Skeletal muscle tissue (tissue), 4 donors: ENCODE results near the gene PTBP1. TPM values are rescaled to one million over a fixed set of nuclear protein-coding genes. Genes with fewer than 3 reads are reported as not detected.
"Not testable (repeated sequence)": the region's sequence is repeated elsewhere in the genome, so short reads cannot be mapped to it uniquely, and the experiment has no call there.

ENCODE experiments used
- H3K27ac ChIP-seq: one replicate; pipeline ENCODE4 v1.7.0; 2013; ENCODE audit warnings: mild to moderate bottlenecking, low read depth, low read length, inconsistent platforms
- H3K27me3 ChIP-seq, 3 donors: one replicate each; pipeline ENCODE4 v1.7.0; 2013; ENCODE audit warnings: low read length in 3 of 3; ENCODE audit not compliant: control insufficient read depth in 3 of 3, insufficient read depth in 3 of 3
- H3K36me3 ChIP-seq, 3 donors: one replicate each; pipeline ENCODE4 v1.7.0; 2013; ENCODE audit warnings: low read length in 3 of 3; ENCODE audit not compliant: control insufficient read depth in 3 of 3, insufficient read depth in 3 of 3
- H3K4me1 ChIP-seq, 3 donors: one replicate each; pipeline ENCODE4 v1.7.0; 2013; ENCODE audit warnings: low read length in 3 of 3, mild to moderate bottlenecking in 3 of 3; ENCODE audit not compliant: control insufficient read depth in 3 of 3, insufficient read depth in 3 of 3
- H3K4me3 ChIP-seq, 3 donors: one replicate each; pipeline ENCODE4 v1.7.0; 2013; ENCODE audit warnings: low read length in 3 of 3
- H3K9ac ChIP-seq, 3 donors: one replicate each; pipeline ENCODE4 v1.7.0; 2013; ENCODE audit warnings: low read length in 3 of 3, mild to moderate bottlenecking in 3 of 3, moderate library complexity in 2 of 3, low read depth in 1 of 3
- H3K9me3 ChIP-seq, 3 donors: one replicate each; pipeline ENCODE4 v1.7.0; 2013; ENCODE audit warnings: low read length in 3 of 3; ENCODE audit not compliant: control insufficient read depth in 3 of 3
- total RNA-seq: library from RNA; depleted of rRNA; stranded (reverse); fragments of >200 nt; gene quantifications from one replicate; pipeline ENCODE4 v1.2.3, GENCODE V29; 2014
- donor health status: Osteomylitis.

The PTBP1 gene
- total RNA-seq, 1 donor from 2014 or later = 50.1 TPM

GRCh38 chr19:825897-826644, 28.8 kb downstream of the PTBP1 start:
- no peak overlapping the region for H3K4me3 ChIP-seq
- no peaks in the 10 kb centered on the region for H3K36me3 ChIP-seq
- H3K27ac ChIP-seq = no peak overlapping the region
- no peak overlapping the region for H3K9ac ChIP-seq
- no peaks in the 10 kb centered on the region for H3K9me3 ChIP-seq
- H3K27me3 ChIP-seq = peaks cover 30 to 43% (median 34%) of the 10 kb centered on the region in 3 donors
- no peaks in the 10 kb centered on the region for H3K4me1 ChIP-seq

DNA sequence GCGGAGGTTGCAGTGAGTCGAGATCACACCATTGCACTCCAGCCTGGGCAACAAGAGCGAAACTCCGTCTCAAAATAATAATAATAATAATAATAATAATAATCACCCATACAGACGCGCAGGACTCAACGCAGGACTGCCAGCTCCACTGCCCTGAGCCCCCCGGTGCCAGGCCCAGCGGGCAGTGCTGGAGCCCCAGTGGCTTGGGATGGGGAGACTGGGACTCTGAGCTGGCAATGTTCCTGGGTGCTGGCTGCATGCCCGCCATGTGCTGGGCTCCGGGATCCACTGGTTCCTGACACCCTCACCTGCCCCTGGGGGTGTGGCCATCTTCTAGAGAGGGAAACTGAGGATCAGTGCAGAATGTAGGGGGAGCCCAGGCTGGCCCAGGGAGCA, 30.1 kb downstream of the PTBP1 start:
- Histone ChIP-seq H3K4me3 (no peak overlapping the region), H3K36me3 (no peaks in the 10 kb centered on the region), H3K4me1 (no peaks in the 10 kb centered on the region), H3K9ac (no peak overlapping the region), H3K27me3 (peaks cover 34 to 52% (median 36%) of the 10 kb centered on the region in 3 donors), H3K9me3 (no peaks in the 10 kb centered on the region), H3K27ac (no peak overlapping the region)

- no peaks in the 10 kb centered on the region for H3K4me1 ChIP-seq
- peaks cover 31 to 48% (median 36%) of the 10 kb centered on the region in 3 donors for H3K27me3 ChIP-seq
- no peaks in the 10 kb centered on the region for H3K9me3 ChIP-seq
- H3K4me3 ChIP-seq = no peak within 1 kb of the TSS
- no peak within 1 kb of the TSS for H3K9ac ChIP-seq
- H3K27ac ChIP-seq = no peak within 1 kb of the TSS
- H3K36me3 ChIP-seq = no peaks in the 10 kb centered on the region
These were observed 30.6 kb downstream of the PTBP1 start, which contains the start of gene AZU1 for GRCh38 chr19:827710-828321. Gene AZU1 (plus strand): TSS chr19:827837. CDS start chr19:827847, 10 bp downstream.

- Histone ChIP-seq H3K27me3 (peaks cover 26 to 43% (median 30%) of the 10 kb centered on the region in 3 donors), H3K4me1 (no peaks in the 10 kb centered on the region), H3K4me3 (no peak overlapping the region), H3K9me3 (no peaks in the 10 kb centered on the region), H3K9ac (no peak overlapping the region), H3K36me3 (no peaks in the 10 kb centered on the region), H3K27ac (no peak overlapping the region)
These were observed 32.0 kb downstream of the PTBP1 start for GRCh38 chr19:829129-829758.

- Histone ChIP-seq H3K27ac (no peak overlapping the region), H3K9me3 (no peaks in the 10 kb centered on the region), H3K36me3 (no peaks in the 10 kb centered on the region), H3K4me3 (no peak overlapping the region), H3K4me1 (no peaks in the 10 kb centered on the region), H3K27me3 (peaks cover 38 to 52% (median 38%) of the 10 kb centered on the region in 3 donors), H3K9ac (no peak overlapping the region)
These were observed 34.4 kb downstream of the PTBP1 start for GRCh38 chr19:831407-832369.

DNA sequence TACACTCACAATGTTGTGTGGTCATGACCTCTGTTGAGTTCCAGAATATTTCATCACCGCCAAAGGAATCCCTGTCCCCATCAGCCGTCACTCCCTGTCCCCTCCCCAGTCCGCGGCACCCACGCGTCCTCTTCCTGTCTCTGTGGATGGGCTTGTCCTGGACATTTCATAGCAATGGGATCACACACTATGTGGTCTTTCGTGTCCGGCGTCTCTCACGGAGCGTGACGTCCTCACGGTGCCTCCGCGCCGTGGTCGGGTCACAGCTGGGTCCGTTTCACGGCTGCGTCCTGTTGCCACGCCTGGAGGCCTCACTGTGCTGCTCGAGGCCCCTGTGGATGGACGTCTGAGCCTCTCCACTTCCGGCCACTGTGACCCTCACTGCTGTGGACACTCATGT, 37.0 kb downstream of the PTBP1 start:
- H3K9me3 ChIP-seq = no peaks in the 10 kb centered on the region
- no peak overlapping the region for H3K27ac ChIP-seq
- H3K36me3 ChIP-seq = no peaks in the 10 kb centered on the region
- peaks cover 0 to 3% (median 2%) of the 10 kb centered on the region in 3 donors for H3K4me1 ChIP-seq
- peaks cover 34 to 52% (median 39%) of the 10 kb centered on the region in 3 donors for H3K27me3 ChIP-seq
- H3K9ac ChIP-seq = no peak overlapping the region
- H3K4me3 ChIP-seq = no peak overlapping the region

GRCh38 chr19:835210-835810, 38.1 kb downstream of the PTBP1 start:
- Histone ChIP-seq H3K36me3 (no peaks in the 10 kb centered on the region), H3K27me3 (peaks cover 31 to 47% (median 35%) of the 10 kb centered on the region in 3 donors), H3K27ac (no peak overlapping the region), H3K9me3 (no peaks in the 10 kb centered on the region), H3K4me1 (peaks cover 0 to 3% (median 2%) of the 10 kb centered on the region in 3 donors), H3K9ac (no peak overlapping the region), H3K4me3 (no peak overlapping the region)

DNA sequence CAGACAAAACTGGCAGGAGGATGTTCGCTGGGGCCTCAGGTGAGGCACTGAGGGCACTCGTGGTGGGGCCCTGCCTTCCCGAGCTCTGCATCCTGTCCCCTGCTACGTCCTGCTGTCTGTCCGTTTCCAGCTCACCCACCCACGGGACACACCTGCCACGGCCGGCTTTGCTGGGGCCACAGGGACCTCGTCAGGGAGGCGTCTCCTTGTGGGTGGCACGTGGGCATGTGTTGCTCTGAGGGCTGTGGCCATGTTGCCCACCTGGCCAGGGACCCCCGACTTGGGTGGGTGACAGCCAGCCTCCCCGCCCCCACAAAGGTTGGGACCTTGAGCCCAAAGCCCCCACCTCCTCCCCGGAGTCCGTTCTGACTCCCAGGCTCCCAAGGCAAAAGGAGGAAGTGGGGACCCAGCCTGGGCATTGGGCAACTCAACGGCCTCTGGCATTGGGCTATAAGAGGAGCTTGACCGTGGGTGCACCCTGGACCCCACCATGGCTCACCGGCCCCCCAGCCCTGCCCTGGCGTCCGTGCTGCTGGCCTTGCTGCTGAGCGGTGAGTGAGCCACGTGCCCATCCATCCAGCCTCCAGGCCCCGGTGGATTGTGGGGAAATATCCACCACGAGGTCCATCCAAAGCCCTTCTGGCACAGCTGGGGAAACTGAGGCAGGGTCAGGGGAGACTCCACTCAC, 43.4 kb downstream of the PTBP1 start, which contains the start of gene PRTN3:
PRTN3 (plus strand) TSS at position 481 of the 688 bp plus-strand sequence; CDS start at position 491, 10 bp downstream.
- peaks cover 39 to 55% (median 39%) of the 10 kb centered on the region in 3 donors for H3K27me3 ChIP-seq
- no peak within 1 kb of the TSS for H3K27ac ChIP-seq
- no peak within 1 kb of the TSS for H3K9ac ChIP-seq
- no peaks in the 10 kb centered on the region for H3K9me3 ChIP-seq
- H3K4me1 ChIP-seq = peaks cover 2 to 6% (median 6%) of the 10 kb centered on the region in 3 donors
- no peaks in the 10 kb centered on the region for H3K36me3 ChIP-seq
- H3K4me3 ChIP-seq = no peak within 1 kb of the TSS

- H3K27me3 ChIP-seq = peaks cover 44 to 61% (median 48%) of the 10 kb centered on the region in 3 donors
- H3K27ac ChIP-seq, H3K36me3 ChIP-seq, H3K9me3 ChIP-seq, H3K9ac ChIP-seq, H3K4me1 ChIP-seq, H3K4me3 ChIP-seq: not testable (repeated sequence)
These were observed 45.5 kb downstream of the PTBP1 start for GRCh38 chr19:842802-843179.
